ENCODE measurements around the gene ASXL2.
A peak's percentile ranks its signal among the peaks of the same experiment; 100 is the strongest.

The ASXL2 gene

GRCh38 chr2:25794544-25795276 is 83.6 kb downstream of the ASXL2 start:
- peak; percentile 26 to 74 for DNase-seq

- peak in 1 of 2 donors; percentile 36 for DNase-seq
These were observed 88.1 kb downstream of the ASXL2 start for GRCh38 chr2:25790074-25790790.

- DNase-seq = no peak
These were observed 89.8 kb downstream of the ASXL2 start for GRCh38 chr2:25788457-25788856.

GRCh38 chr2:25787020-25787419 is 91.3 kb downstream of the ASXL2 start:
- no peak for DNase-seq

- DNase-seq = no peak
These were observed 93.9 kb downstream of the ASXL2 start for GRCh38 chr2:25784404-25784803.

GRCh38 chr2:25777077-25777476 is 101.2 kb downstream of the ASXL2 start:
- no peak for DNase-seq

GRCh38 chr2:25772078-25772477 is 106.2 kb downstream of the ASXL2 start:
- no peak for DNase-seq

- DNase-seq = no peak
These were observed 114.7 kb downstream of the ASXL2 start for GRCh38 chr2:25763575-25763974.

- no peak for DNase-seq
These were observed 118.0 kb downstream of the ASXL2 start for GRCh38 chr2:25760297-25760696.

- DNase-seq = no peak
These were observed 119.9 kb downstream of the ASXL2 start for GRCh38 chr2:25758348-25758747.

GRCh38 chr2:25757906-25758305 is 120.4 kb downstream of the ASXL2 start:
- no peak for DNase-seq

- DNase-seq = no peak
These were observed 121.8 kb downstream of the ASXL2 start for GRCh38 chr2:25756536-25756935.

- no peak for DNase-seq
These were observed 128.6 kb downstream of the ASXL2 start for GRCh38 chr2:25749676-25750075.

GRCh38 chr2:25744055-25744454 is 134.2 kb downstream of the ASXL2 start:
- DNase-seq = no peak

- DNase-seq = peak; percentile 11 to 20
These were observed 135.0 kb downstream of the ASXL2 start for GRCh38 chr2:25743132-25743830.

GRCh38 chr2:25742501-25742900 is 135.8 kb downstream of the ASXL2 start:
- no peak for DNase-seq

GRCh38 chr2:25740810-25741381 is 137.4 kb downstream of the ASXL2 start:
- DNase-seq = no peak

- DNase-seq = no peak
These were observed 139.6 kb downstream of the ASXL2 start for GRCh38 chr2:25738383-25739343.

GRCh38 chr2:25736899-25737515 is 141.3 kb downstream of the ASXL2 start:
- DNase-seq = no peak

- DNase-seq = no peak
These were observed 142.5 kb downstream of the ASXL2 start for GRCh38 chr2:25735835-25736234.

- no peak for DNase-seq
These were observed 149.7 kb downstream of the ASXL2 start for GRCh38 chr2:25728559-25728958.

- no peak for DNase-seq
These were observed 151.8 kb downstream of the ASXL2 start for GRCh38 chr2:25726522-25726921.

All from CD4-positive, alpha-beta T cell treated with Interleukin-4 for 1 hour (primary cell).